NCI-H446 treated with DMSO at 0.1 percent for 48 hours (cell line): ENCODE data around the gene SIK3.

ENCODE experiments used
- DNase-seq: peaks from one replicate; lab custom pipeline; 2025; lab: John Stamatoyannopoulos, UW

The SIK3 gene

GRCh38 chr11:116970485-116971292, 127.5 kb downstream of the SIK3 start:
- no peak for DNase-seq

GRCh38 chr11:116969694-116970093, 128.5 kb downstream of the SIK3 start:
- no peak for DNase-seq

- DNase-seq: no peak
Measured at GRCh38 chr11:116964269-116964668, 134.0 kb downstream of the SIK3 start.

- DNase-seq: no peak
Measured at GRCh38 chr11:116963813-116964212, 134.4 kb downstream of the SIK3 start.

- DNase-seq: no peak
Measured at GRCh38 chr11:116962108-116962507, 136.1 kb downstream of the SIK3 start.

GRCh38 chr11:116960930-116961329, 137.3 kb downstream of the SIK3 start:
- no peak for DNase-seq

GRCh38 chr11:116958246-116958645, 140.0 kb downstream of the SIK3 start:
- no peak for DNase-seq

- no peak for DNase-seq
Measured at GRCh38 chr11:116955949-116956348, 142.3 kb downstream of the SIK3 start.

- DNase-seq: no peak
Measured at GRCh38 chr11:116955548-116955947, 142.7 kb downstream of the SIK3 start.

- no peak for DNase-seq
Measured at GRCh38 chr11:116953530-116954285, 144.5 kb downstream of the SIK3 start.

GRCh38 chr11:116951762-116952161, 146.5 kb downstream of the SIK3 start:
- DNase-seq: no peak

- DNase-seq: no peak
Measured at GRCh38 chr11:116950210-116950609, 148.0 kb downstream of the SIK3 start.

- DNase-seq: no peak
Measured at GRCh38 chr11:116948391-116948790, 149.8 kb downstream of the SIK3 start.

- DNase-seq: no peak
Measured at GRCh38 chr11:116946414-116946813, 151.8 kb downstream of the SIK3 start.

GRCh38 chr11:116939499-116939898, 158.7 kb downstream of the SIK3 start:
- DNase-seq: no peak

GRCh38 chr11:116938471-116939070, 159.7 kb downstream of the SIK3 start:
- DNase-seq: no peak

GRCh38 chr11:116936754-116937446, 161.3 kb downstream of the SIK3 start:
- no peak for DNase-seq

- DNase-seq: no peak
Measured at GRCh38 chr11:116935514-116935913, 162.7 kb downstream of the SIK3 start.

- no peak for DNase-seq
Measured at GRCh38 chr11:116935089-116935488, 163.1 kb downstream of the SIK3 start.

- no peak for DNase-seq
Measured at GRCh38 chr11:116933961-116934360, 164.3 kb downstream of the SIK3 start.

GRCh38 chr11:116932181-116932580, 166.0 kb downstream of the SIK3 start:
- no peak for DNase-seq

GRCh38 chr11:116931206-116931953, 166.8 kb downstream of the SIK3 start:
- no peak for DNase-seq
